ENCODE results near the gene TIMP4.

- TF ChIP-seq CTCF (IDR thresholded peaks at IDR 0.05) (no peak), ZFX (IDR thresholded peaks at IDR 0.05; ENCODE audit: borderline replicate concordance) (no peak)
Observed at GRCh38 chr3:12155828-12156227, 2.9 kb downstream of the TIMP4 start.

Measured in 22Rv1 (cell line).